Measurements from ENCODE around the gene TBC1D1. TPM values are rescaled to one million over a fixed set of nuclear protein-coding genes. Genes with fewer than 3 reads are reported as not detected.

The TBC1D1 gene
- total and polyA plus RNA-seq, 2 of the 8 experiments (the other 6 are each of a cell fraction or from before 2014, with no cell fraction given), result 96.9 to 162 TPM

DNA sequence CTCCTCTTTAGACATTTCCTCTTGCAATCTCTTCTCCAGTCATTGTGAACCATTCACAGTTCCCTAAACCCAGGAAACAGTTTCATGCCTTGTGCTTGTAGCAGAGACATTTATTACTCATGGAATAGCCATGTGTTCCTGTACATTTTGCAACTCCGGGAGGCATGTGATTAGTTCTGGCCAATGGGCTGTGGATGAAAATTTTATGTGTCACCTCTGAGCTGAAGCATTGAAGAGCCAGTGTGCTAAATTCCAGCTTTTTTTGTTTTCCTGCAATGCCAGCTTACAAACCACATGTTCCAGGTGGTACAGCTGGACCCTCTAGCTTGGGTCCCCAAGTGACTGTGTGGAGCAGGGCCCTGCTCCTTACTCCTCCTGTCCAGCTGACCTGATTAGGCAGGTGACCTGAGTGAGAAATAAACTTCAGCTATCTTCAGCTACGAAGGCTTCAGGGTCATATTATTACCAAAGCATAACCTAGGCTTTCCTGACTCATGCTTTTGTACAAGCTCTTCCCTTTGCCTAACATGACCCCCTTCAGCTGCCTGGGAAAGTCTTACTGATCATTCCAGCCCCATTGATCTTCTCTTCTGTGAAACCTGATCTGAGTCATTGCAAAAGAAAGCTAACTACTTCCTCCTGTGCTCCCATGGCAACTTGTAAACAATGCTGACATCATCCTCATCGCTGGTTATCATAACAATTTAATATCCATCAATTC, 269.8 kb downstream of the TBC1D1 start (continued):
- TF ChIP-seq SRF (IDR thresholded peaks at IDR 0.05; ENCODE audit: low read depth, low read length), result no peak
- peak; percentile 24; the same call in 1 of the 2 replicates for TF ChIP-seq BACH1 (IDR thresholded peaks at IDR 0.05; ENCODE audit: low read length)
- TF ChIP-seq EP300 (IDR thresholded peaks at IDR 0.05; ENCODE audit: borderline replicate concordance in 1 of 2, low read depth in 2 of 2, low read length in 2 of 2), result peak in 1 of 2 experiments; percentile 77; a peak in 1 of 3 replicates
- no peak for TF ChIP-seq KDM1A (IDR thresholded peaks at IDR 0.05; ENCODE audit: borderline replicate concordance, low read length)
- no peak for TF ChIP-seq SIN3A (conservative IDR thresholded peaks at IDR 0.05 in 1 of 2, IDR thresholded peaks at IDR 0.05 in 1 of 2; ENCODE audit: low read depth in 1 of 2, low read length in 2 of 2)
- TF ChIP-seq CHD1 (IDR thresholded peaks at IDR 0.05; ENCODE audit: low read depth, low read length), result no peak
- TF ChIP-seq MAFK (IDR thresholded peaks at IDR 0.05; ENCODE audit: low read depth, low read length), result no peak
- TF ChIP-seq SIX5 (IDR thresholded peaks at IDR 0.05; ENCODE audit: low read depth, low read length), result peak; percentile 22; the same call in 1 of the 2 replicates
- TF ChIP-seq NRF1 (IDR thresholded peaks at IDR 0.05; ENCODE audit: low read depth, low read length), result no peak
- no peak for TF ChIP-seq EZH2 (IDR thresholded peaks at IDR 0.05; ENCODE audit: low read depth, low read length, severe bottlenecking)
- no peak for TF ChIP-seq TCF12 (IDR thresholded peaks at IDR 0.05; ENCODE audit: low read depth, low read length)
- no peak for TF ChIP-seq CBX8 (IDR thresholded peaks at IDR 0.05; ENCODE audit: borderline replicate concordance, low read depth, low read length)
- no peak for TF ChIP-seq KDM4A (IDR thresholded peaks at IDR 0.05; ENCODE audit: low read depth, low read length, severe bottlenecking)
- TF ChIP-seq POLR2A (IDR thresholded peaks at IDR 0.05; ENCODE audit: control extremely low read depth in 1 of 2, low read depth in 2 of 2, low read length in 2 of 2), result no peak
